ENCODE results near the gene MAGEF1.

MAGEF1 gene

DNA sequence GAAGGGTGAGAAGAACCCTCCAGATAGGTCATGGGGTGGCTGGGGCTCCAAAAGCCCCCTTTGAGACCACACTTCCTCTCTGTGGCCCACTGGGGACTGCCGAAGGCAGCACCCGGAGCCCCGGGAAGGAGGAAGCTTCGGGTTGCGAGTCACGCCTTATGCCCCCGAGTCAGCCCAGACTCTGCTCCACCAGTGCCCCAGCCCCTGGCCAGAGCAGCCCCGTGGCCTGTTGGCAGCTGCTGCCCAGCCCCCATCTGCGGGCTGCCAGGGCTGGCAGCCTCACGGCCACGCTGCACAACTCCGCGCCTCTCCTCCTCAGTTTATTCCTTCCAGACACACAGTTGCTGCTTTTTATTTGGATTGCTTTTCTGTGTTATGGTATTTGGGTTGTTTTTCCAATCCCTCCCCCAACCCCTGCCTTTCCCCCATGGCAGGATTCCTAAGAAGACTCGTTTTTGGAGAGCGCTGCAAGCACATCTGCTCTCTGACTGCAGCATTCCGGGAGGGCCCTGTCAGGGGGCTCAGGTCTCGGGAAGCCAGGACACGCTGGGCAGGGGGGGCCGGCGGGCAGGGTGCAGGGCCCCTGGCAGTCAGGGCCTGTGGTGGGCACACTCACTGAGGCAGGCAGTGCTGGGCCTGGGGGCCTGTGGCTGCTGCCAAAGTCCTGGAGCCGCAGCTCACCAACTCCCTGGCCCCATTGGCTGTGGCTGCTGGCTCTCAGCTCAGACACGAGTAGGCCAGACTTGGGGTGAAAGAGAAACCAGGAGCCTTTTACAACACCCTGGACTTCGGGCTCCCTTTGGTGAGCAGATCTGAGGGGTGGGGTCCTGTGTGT lies 20.2 kb downstream of the MAGEF1 start:
- Histone ChIP-seq H3K27me3 (ENCODE audit: control insufficient read depth, insufficient read depth, low read length) (peaks cover 5% of the 10 kb centered on the region), H3K9ac (ENCODE audit: low read depth, low read length) (no peak overlapping the region), H3K9me3 (ENCODE audit: control insufficient read depth, insufficient read depth, low read length) (no peaks in the 10 kb centered on the region), H3K36me3 (ENCODE audit: control insufficient read depth, insufficient read depth, low read length) (no peaks in the 10 kb centered on the region), H3K4me3 (ENCODE audit: low read depth, low read length) (no peak overlapping the region), H3K4me1 (ENCODE audit: control insufficient read depth, insufficient read depth, low read length) (peaks cover 3% of the 10 kb centered on the region)

DNA sequence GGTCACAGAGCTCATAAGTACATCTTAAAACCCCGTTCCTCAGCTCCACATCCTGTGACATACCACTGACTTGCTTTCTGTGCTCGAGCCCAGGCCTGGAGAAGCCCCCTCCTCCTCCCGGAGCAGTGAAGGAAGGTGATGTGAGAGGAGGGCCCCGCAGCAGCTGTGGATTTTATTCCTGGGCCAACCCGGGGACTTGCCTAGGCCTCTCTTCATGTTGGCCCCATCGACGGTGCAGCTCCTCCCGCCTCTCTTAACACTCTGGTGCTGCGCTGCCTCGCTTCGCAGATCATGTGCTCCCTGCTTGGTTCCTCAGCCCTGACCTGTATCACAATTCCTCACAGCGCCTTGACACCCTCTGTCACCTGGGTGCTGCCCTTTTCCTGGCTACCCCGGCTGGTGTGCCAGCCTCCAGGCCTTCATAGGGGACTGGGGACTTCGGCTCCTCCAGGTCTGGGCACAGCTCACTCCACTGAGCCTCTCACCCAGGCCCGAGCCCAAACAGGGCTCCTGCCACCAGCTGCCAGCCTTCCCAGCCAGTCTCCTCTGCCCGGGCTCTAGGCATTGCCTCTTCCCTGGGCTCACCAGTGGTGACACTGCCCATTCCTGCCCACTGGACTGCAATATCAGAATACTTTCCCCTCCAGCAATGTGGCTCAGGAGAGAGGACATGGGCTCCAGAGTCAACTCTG lies 21.5 kb downstream of the MAGEF1 start:
- Histone ChIP-seq H3K9ac (ENCODE audit: low read depth, low read length) (no peak overlapping the region), H3K4me1 (ENCODE audit: control insufficient read depth, insufficient read depth, low read length) (peaks cover 6% of the 10 kb centered on the region), H3K27me3 (ENCODE audit: control insufficient read depth, insufficient read depth, low read length) (peaks cover 5% of the 10 kb centered on the region), H3K4me3 (ENCODE audit: low read depth, low read length) (no peak overlapping the region), H3K36me3 (ENCODE audit: control insufficient read depth, insufficient read depth, low read length) (no peaks in the 10 kb centered on the region), H3K9me3 (ENCODE audit: control insufficient read depth, insufficient read depth, low read length) (no peaks in the 10 kb centered on the region)

DNA sequence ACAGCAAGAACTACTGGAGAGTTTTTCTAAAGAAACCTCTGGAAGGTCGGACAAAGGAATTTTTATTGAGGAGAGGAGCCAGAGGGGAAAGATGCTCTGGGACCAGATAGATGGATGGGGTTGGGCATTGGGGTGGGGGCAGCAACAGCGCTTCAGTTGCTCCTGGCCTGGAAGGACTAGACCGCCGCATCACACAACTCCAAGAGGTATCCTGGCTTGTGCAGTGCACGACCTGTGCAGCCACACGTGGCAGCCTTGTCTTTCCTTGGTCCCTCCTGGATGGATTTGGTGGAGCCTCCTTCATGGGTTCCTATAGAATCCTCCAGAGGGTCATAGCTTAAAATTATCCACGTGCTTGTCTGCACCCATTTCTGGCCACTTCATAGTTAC lies 23.0 kb downstream of the MAGEF1 start:
- Histone ChIP-seq H3K36me3 (ENCODE audit: control insufficient read depth, insufficient read depth, low read length) (no peaks in the 10 kb centered on the region), H3K4me1 (ENCODE audit: control insufficient read depth, insufficient read depth, low read length) (peaks cover 6% of the 10 kb centered on the region), H3K27me3 (ENCODE audit: control insufficient read depth, insufficient read depth, low read length) (peaks cover 2% of the 10 kb centered on the region), H3K9me3 (ENCODE audit: control insufficient read depth, insufficient read depth, low read length) (no peaks in the 10 kb centered on the region), H3K4me3 (ENCODE audit: low read depth, low read length) (no peak overlapping the region), H3K9ac (ENCODE audit: low read depth, low read length) (no peak overlapping the region)

DNA sequence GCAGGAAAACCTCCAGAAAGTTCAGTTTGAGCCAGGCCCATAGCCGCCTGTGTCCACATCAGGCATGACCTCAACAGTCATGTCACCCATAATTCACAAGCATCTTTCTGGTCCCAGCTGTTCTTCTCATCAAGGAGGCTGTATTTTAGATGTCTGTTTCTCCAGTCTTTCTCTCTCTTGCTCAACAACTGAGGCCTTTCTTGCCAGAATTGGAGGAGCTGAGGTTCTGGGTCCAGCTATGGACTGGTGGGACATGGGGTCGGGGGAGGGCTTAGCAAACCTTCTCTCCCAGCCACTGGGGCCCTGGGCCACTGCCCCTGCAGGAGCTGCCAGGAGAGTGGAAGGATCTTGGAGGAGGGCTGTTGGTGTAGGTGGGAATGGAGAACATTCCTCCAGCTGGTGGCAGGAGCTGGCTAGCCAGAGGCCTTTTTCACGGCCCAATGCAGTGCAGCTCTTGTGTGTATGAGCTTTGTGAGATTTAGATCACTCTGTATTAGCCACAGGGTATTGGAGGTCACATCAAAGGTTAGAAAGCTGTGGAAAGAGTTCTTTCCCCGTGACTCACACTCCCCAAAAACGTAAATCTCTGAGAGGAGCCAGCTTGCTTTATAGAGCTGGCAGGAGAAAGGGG lies 23.5 kb downstream of the MAGEF1 start:
- no peak overlapping the region for H3K9ac ChIP-seq (ENCODE audit: low read depth, low read length)

DNA sequence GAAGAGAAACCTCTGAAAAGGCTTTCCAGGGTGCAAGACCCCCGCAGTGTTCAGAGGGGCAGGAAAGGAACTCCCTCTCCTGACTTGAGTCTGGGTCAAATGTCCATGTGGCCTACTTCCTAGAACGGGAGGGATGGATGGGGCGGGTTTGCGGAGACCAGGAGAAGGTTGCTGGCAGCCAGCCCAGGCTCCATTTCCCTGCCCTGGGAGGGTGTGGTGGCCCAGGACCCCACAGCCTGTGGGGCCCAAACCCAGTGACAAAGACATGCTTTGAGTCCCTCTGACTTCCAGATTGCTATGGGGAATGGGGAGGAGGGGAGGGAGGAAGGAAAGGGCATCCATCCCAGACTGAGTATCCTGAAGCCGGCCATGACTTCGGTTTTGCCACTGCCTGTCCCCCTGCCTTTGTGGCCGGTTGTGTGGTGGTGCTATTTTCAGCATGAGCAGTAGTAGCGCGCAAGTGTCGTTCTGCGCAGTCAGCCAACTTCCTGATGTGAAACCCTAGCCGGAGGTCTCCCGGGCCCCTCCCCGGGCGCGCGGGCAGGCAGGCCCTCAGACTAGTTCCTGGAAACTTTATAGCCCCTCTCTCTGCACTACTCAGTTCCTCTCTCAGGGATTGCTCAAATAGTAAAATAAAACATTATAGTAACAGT lies 24.4 kb downstream of the MAGEF1 start:
- peaks cover 2% of the 10 kb centered on the region for H3K27me3 ChIP-seq (ENCODE audit: control insufficient read depth, insufficient read depth, low read length)
- no peaks in the 10 kb centered on the region for H3K36me3 ChIP-seq (ENCODE audit: control insufficient read depth, insufficient read depth, low read length)
- no peak overlapping the region for H3K4me3 ChIP-seq (ENCODE audit: low read depth, low read length)
- H3K9me3 ChIP-seq (ENCODE audit: control insufficient read depth, insufficient read depth, low read length), result no peaks in the 10 kb centered on the region
- H3K4me1 ChIP-seq (ENCODE audit: control insufficient read depth, insufficient read depth, low read length), result peaks cover 3% of the 10 kb centered on the region
- H3K9ac ChIP-seq (ENCODE audit: low read depth, low read length), result no peak overlapping the region

More for the DNA sequence above, 23.5 kb downstream of the MAGEF1 start:
- Histone ChIP-seq H3K9me3 (ENCODE audit: control insufficient read depth, insufficient read depth, low read length) (no peaks in the 10 kb centered on the region), H3K4me1 (ENCODE audit: control insufficient read depth, insufficient read depth, low read length) (peaks cover 5% of the 10 kb centered on the region), H3K4me3 (ENCODE audit: low read depth, low read length) (no peak overlapping the region), H3K27me3 (ENCODE audit: control insufficient read depth, insufficient read depth, low read length) (peaks cover 2% of the 10 kb centered on the region), H3K36me3 (ENCODE audit: control insufficient read depth, insufficient read depth, low read length) (no peaks in the 10 kb centered on the region)

DNA sequence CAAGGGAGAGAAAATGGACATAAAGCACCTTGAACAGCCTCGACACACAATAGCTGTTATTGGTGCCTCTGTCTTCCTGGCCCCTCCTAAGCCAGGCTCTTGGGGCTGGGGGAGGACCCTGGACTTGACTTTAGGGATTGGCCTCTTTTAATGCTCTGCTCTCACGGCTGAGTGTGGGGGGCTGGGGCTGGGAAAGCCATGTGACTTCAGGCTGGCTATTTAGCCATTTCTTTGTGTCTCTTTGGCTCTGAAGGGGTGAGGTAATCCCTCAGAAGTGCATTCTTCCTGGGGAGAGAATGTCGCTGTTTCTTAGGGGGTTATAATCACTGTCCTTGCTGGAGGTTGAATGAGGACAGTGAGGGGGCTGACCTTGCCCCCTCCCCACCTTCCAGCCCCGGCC lies 26.2 kb downstream of the MAGEF1 start:
- Histone ChIP-seq H3K9me3 (ENCODE audit: control insufficient read depth, insufficient read depth, low read length) (no peaks in the 10 kb centered on the region), H3K9ac (ENCODE audit: low read depth, low read length) (no peak overlapping the region), H3K36me3 (ENCODE audit: control insufficient read depth, insufficient read depth, low read length) (no peaks in the 10 kb centered on the region), H3K4me1 (ENCODE audit: control insufficient read depth, insufficient read depth, low read length) (peaks cover 3% of the 10 kb centered on the region), H3K4me3 (ENCODE audit: low read depth, low read length) (no peak overlapping the region), H3K27me3 (ENCODE audit: control insufficient read depth, insufficient read depth, low read length) (peaks cover 2% of the 10 kb centered on the region)

DNA sequence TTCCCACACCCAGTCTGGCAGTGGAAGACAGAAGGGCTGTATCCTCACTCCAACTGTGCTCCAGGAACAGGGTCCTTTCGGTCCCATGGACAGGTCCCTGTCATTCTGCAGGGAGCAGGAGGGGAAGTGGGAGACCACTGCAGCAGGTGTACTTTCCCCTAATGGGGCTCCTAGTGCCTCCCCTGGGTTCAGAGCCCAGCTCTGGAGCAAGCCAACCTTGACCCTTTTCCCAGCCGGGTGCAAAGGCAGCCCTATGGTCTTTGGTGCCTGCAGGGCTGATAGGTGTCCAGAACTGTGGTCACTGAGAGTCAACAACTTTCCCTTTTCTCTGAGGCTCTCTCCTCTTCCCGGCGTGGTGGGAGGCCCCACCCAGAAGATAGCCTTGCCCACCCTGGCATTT lies 26.8 kb downstream of the MAGEF1 start:
- Histone ChIP-seq H3K4me3 (ENCODE audit: low read depth, low read length) (no peak overlapping the region), H3K27me3 (ENCODE audit: control insufficient read depth, insufficient read depth, low read length) (peaks cover 2% of the 10 kb centered on the region), H3K4me1 (ENCODE audit: control insufficient read depth, insufficient read depth, low read length) (peaks cover 3% of the 10 kb centered on the region), H3K9me3 (ENCODE audit: control insufficient read depth, insufficient read depth, low read length) (no peaks in the 10 kb centered on the region), H3K36me3 (ENCODE audit: control insufficient read depth, insufficient read depth, low read length) (no peaks in the 10 kb centered on the region), H3K9ac (ENCODE audit: low read depth, low read length) (no peak overlapping the region)

DNA sequence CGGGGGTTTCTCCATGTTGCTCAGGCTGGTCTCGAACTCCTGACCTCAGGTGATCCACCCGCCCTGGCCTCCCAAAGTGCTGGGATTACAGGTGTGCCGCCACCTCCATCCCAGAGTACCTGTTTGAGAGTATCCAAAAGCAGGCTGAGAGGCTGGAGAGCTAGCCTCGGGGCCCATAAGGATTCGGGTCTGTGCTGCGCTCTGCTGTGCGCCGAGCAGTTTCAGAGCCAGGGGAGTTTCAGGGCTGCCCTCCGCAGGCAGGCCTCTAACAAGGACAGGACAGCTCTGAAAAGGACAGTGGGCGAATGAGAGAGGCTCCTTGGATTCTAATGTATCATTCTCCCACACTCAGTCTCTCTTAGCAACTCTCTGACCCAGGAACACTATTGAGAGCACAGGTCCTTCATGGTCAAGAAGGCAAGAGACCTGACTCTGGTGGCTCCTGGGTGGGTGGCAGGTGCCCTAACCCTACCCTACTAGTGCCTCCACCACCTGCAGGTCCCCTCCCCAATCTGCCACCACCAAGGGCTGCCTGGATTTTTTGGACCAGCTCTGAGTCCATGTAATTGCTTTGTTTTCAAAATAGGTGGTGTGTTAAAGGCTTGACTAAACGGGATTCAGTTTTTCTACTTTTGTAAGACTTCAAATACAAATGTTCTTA lies 27.8 kb downstream of the MAGEF1 start:
- Histone ChIP-seq H3K9me3 (ENCODE audit: control insufficient read depth, insufficient read depth, low read length) (no peaks in the 10 kb centered on the region), H3K4me1 (ENCODE audit: control insufficient read depth, insufficient read depth, low read length) (peaks cover 6% of the 10 kb centered on the region), H3K9ac (ENCODE audit: low read depth, low read length) (no peak overlapping the region), H3K36me3 (ENCODE audit: control insufficient read depth, insufficient read depth, low read length) (no peaks in the 10 kb centered on the region), H3K27me3 (ENCODE audit: control insufficient read depth, insufficient read depth, low read length) (peaks cover 2% of the 10 kb centered on the region), H3K4me3 (ENCODE audit: low read depth, low read length) (no peak overlapping the region)

DNA sequence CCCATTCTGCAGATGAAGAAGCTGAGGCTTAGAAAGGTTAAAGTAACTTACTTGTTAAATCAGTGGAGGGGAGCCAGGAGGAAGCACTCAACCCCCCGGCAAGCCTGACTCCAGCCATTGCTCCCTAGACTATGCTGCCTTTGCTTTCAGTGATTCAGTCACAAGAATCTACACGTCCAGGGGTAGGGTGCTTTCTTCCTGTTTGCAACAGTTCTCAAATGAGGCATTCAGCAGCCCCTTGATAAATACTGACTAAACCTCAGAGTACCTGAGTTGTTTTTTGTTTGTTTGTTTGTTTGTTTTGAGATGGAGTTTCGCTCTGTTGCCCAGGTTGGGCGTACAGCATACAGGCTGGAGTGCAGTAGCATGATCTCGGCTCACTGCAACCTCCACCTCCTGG lies 28.6 kb downstream of the MAGEF1 start:
- no peaks in the 10 kb centered on the region for H3K36me3 ChIP-seq (ENCODE audit: control insufficient read depth, insufficient read depth, low read length)
- H3K27me3 ChIP-seq (ENCODE audit: control insufficient read depth, insufficient read depth, low read length), result peaks cover 3% of the 10 kb centered on the region
- H3K4me1 ChIP-seq (ENCODE audit: control insufficient read depth, insufficient read depth, low read length), result peaks cover 6% of the 10 kb centered on the region
- no peak overlapping the region for H3K9ac ChIP-seq (ENCODE audit: low read depth, low read length)
- H3K9me3 ChIP-seq (ENCODE audit: control insufficient read depth, insufficient read depth, low read length), result no peaks in the 10 kb centered on the region
- H3K4me3 ChIP-seq (ENCODE audit: low read depth, low read length), result no peak overlapping the region

DNA sequence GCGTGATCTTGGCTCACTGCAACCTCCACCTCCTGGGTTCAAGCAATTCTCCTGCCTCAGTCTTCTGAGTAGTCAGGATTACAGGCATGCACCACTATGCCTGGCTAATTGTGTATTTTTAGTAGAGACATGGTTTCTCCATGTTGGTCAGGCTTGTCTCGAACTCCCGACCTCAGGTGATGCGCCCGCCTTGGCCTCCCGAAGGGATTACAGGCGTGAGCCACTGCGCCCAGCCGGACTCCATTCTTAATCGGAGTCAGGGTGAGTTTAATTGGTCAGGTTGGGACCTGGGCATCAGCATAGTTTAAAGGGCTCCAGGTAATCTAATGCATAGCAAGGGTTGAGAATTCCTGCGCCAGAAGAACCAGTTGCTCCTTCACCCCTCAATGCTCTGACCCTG lies 29.2 kb downstream of the MAGEF1 start:
- Histone ChIP-seq H3K9ac (ENCODE audit: low read depth, low read length) (no peak overlapping the region), H3K9me3 (ENCODE audit: control insufficient read depth, insufficient read depth, low read length) (no peaks in the 10 kb centered on the region), H3K36me3 (ENCODE audit: control insufficient read depth, insufficient read depth, low read length) (no peaks in the 10 kb centered on the region), H3K27me3 (ENCODE audit: control insufficient read depth, insufficient read depth, low read length) (peaks cover 5% of the 10 kb centered on the region), H3K4me1 (ENCODE audit: control insufficient read depth, insufficient read depth, low read length) (peaks cover 6% of the 10 kb centered on the region), H3K4me3 (ENCODE audit: low read depth, low read length) (no peak overlapping the region)

Data from iPS-15b (cell line).